Ectodermal cell (in vitro differentiated cells): ENCODE measurements around the gene RER1.

Experiments used
- H3K27ac ChIP-seq: 2 replicates; pipeline ENCODE4 v1.7.0; 2013; ENCODE audit warnings: mild to moderate bottlenecking, low read depth, low read length; ENCODE audit not compliant: insufficient read depth, poor library complexity, severe bottlenecking
- H3K27me3 ChIP-seq: 2 replicates; pipeline ENCODE4 v1.7.0; 2013; ENCODE audit warnings: mild to moderate bottlenecking, low read length; ENCODE audit not compliant: insufficient read depth, control insufficient read depth, poor library complexity, severe bottlenecking
- H3K36me3 ChIP-seq: one replicate; pipeline ENCODE4 v1.7.0; 2013; ENCODE audit warnings: low read length; ENCODE audit not compliant: control insufficient read depth, insufficient read depth
- H3K4me1 ChIP-seq: one replicate; pipeline ENCODE4 v1.7.0; 2013; ENCODE audit warnings: low read length; ENCODE audit not compliant: control insufficient read depth, insufficient read depth
- H3K4me3 ChIP-seq: 2 replicates; pipeline ENCODE4 v1.7.0; 2013; ENCODE audit warnings: low read depth, low read length, control low read depth; ENCODE audit not compliant: insufficient read depth
- H3K9me3 ChIP-seq: 2 replicates; pipeline ENCODE4 v1.7.0; 2013; ENCODE audit warnings: mild to moderate bottlenecking, low read length, moderate library complexity; ENCODE audit not compliant: control insufficient read depth
- whole genome bisulfite sequencing, 2 experiments: methylation state at CpG; one replicate each; pipeline ENCODE4 v1.1.7; 2013; ENCODE audit warnings: missing lambda C conversion rate in 2 of 2; 5-methylcytosine and 5-hydroxymethylcytosine counted together

Gene RER1

DNA sequence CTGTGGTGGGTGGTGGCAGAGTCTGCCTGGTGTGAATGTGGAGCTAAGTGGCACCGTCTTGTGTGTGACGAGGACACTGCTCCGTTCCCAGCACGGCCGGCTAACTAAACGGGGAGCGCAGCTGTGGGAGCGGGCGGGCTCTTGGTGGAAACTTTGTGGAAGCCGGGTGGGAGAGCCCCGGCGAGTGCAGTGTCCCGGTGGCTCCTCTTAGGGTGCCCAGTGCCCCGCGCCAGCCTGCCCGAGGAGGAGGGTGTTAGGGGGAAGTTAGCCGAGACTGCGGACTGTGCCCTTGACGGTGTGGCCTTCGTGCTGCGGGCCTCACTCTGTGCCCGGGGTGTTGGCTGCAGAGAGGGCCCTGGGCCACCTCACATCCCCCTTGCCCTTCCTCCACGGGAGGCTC lies 10.8 kb downstream of the RER1 start:
- Histone ChIP-seq H3K36me3 (peaks cover 30% of the 10 kb centered on the region), H3K27me3 (no peaks in the 10 kb centered on the region), H3K27ac (no peak overlapping the region), H3K4me1 (no peaks in the 10 kb centered on the region), H3K4me3 (no peak overlapping the region), H3K9me3 (no peaks in the 10 kb centered on the region)
- WGBS, 2 experiments = 96 to 97% methylated on average over 23 of the region's 23 CpGs

DNA sequence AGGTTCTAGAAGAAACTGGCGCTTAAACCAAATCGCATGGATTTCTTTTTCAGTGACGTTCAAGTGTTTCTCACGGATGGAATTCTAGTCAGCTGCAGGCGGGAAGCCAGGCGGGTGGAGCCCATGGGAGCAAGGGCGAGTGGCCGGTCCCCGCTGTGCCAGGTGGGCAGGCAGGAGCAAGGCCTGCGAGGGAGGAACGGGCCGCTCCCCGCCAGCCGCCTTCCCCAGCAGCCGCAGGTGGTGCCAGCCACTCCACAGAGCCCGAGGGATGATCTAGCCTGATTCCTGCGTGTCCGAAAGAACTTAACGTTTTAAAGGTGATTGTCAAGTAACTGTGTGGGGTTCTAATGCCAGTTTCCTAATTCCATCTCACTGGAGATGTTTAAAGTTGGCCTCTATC lies 11.6 kb downstream of the RER1 start:
- H3K27ac ChIP-seq = no peak overlapping the region
- no peak overlapping the region for H3K4me3 ChIP-seq
- H3K36me3 ChIP-seq = peaks cover 29% of the 10 kb centered on the region
- H3K27me3 ChIP-seq = no peaks in the 10 kb centered on the region
- H3K9me3 ChIP-seq = no peaks in the 10 kb centered on the region
- H3K4me1 ChIP-seq = no peaks in the 10 kb centered on the region
- WGBS, 2 experiments = 94 to 96% methylated on average over 19 of the region's 19 CpGs

DNA sequence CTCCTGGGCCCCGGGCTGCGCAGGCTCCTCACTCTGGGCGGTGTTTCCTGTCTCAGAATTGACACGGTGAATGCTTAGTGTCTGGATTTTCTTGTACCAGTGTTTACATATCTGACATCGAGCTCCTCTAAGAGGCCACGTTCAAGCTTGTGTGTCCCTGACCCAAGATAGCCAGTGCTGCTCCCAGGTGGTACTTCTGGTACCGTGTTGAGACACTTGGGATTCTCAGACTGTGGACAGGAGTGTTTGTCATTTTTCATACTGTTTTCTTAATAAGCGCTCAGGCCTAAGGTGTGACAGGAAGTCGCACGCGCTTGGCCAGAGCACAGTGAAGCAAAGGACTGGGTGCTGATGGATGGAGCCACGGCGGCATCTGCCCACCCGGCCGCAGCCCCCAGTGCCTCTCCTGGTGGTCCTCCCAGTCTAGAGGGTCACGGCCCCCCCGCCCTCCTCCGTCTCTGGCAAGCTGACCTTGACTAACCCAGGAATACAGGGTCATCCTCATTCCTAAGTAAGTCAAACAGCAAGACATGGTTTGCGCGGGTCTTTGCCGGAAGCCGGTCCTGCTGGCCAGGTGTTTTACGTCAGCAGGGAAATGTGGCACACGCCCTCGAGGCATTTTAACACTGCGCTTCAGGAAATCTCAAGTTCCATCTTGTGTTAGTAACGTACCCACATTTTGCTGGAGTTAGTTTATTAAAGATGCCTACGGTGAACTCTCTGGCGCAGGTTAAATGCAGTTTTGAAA lies 12.7 kb downstream of the RER1 start:
- Histone ChIP-seq H3K36me3 (peaks cover 25% of the 10 kb centered on the region), H3K9me3 (no peaks in the 10 kb centered on the region), H3K4me1 (no peaks in the 10 kb centered on the region), H3K27ac (no peak overlapping the region), H3K27me3 (no peaks in the 10 kb centered on the region), H3K4me3 (no peak overlapping the region)
- 93 to 94% methylated on average over 29 of the region's 29 CpGs for WGBS, 2 experiments

DNA sequence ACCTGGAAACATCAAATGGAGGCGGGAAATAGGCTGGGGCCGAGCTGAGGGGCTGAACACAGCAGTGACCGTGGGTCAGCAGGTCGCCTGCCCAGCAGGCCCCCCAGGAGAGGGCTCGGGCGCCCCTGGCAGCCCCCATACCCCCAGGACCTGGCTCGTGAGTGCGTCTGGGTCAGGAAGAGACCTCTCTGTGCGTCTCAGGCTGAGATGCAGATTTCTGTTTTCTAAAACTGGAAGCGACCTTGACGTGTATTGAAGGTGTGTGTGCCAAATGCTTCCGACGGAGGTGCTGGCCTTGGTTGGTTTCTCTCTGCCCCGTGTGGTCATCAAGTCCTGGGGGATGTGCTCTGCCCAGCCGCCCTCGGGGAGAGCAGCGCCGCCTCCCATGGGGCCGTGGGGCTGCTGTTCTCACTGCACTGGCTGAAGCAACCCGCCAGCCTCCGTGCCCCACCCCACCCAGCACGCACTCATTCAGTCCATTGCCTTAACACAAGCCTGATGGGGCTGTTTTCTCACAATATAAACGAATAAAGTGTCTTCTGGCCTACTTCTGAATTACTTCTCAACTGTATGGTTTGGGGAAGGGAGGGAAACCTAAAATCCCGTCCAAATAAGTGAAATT lies 13.4 kb downstream of the RER1 start:
- no peak overlapping the region for H3K27ac ChIP-seq

DNA sequence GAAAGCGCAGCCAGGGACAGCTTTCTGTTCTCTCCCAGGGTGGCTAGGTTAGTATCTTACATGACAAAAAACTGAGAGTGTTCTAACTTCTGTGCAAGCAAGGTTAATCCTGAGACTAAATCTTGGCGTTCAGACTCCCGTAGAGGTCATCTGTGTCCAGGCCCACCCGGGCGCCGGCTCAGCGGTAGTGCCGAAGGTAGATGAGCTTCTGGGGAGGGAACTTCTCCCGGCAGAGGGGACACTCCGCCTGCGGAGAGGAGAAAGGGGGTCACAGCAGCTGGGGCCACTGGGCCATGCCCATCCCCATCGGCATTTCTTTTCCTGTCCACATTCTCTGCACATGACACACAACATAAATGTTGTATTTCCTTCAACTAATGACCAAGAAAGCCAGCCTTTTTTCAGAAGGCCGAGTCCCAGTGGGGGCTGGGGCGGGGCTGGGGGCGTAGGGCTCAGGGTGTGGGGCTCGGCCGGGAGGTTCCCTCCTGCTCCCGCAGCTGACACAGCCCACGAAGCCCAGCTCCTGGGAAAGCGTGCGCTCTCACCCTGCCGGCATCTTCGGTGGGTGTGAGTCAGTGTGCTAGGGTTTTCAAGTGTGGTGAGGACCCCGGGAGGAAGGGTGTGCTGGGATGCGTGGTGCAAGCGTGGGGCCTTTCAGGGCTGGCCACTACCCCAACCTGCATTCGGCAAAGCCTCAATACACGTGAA lies 14.1 kb downstream of the RER1 start:
- no peaks in the 10 kb centered on the region for H3K4me1 ChIP-seq
- H3K4me3 ChIP-seq = no peak overlapping the region
- H3K36me3 ChIP-seq = peaks cover 13% of the 10 kb centered on the region
- 90 to 94% methylated on average over 27 to 28 of the region's 28 CpGs for WGBS, 2 experiments
- no peaks in the 10 kb centered on the region for H3K9me3 ChIP-seq
- H3K27ac ChIP-seq = no peak overlapping the region
- no peaks in the 10 kb centered on the region for H3K27me3 ChIP-seq

More for the DNA sequence above, 13.4 kb downstream of the RER1 start:
- Histone ChIP-seq H3K4me1 (no peaks in the 10 kb centered on the region), H3K36me3 (peaks cover 18% of the 10 kb centered on the region), H3K9me3 (no peaks in the 10 kb centered on the region), H3K27me3 (no peaks in the 10 kb centered on the region), H3K4me3 (no peak overlapping the region)
- WGBS, 2 experiments = 93 to 94% methylated on average over 24 of the region's 24 CpGs

DNA sequence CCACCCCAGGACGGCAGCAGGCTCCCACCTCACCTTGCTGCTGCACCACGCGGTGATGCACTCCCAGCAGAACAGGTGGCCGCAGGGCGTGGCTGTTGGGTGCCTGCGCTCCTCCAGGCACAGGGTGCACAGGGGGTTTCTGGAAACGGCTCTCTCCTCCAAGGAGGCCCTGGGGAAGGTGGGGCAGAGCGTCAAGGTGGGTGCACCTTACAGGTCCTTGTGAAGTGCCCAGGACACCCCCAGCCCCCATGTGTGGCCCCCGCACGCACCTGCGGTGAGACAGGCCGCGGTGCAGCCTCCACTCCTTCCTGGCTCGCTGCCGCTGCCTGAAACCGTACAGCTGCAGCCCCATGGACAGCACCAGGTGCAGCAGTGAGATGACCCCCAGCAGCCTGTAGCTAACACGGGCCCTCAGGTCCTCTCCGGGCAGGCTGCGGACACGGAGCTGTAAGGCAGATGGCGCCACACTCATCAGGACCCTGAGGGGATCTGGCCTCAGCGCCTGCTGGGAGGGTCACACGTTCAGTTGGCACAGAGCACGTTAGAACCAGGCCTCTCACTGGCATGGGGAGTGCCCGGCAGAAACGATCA lies 14.9 kb downstream of the RER1 start:
- H3K36me3 ChIP-seq = peaks cover 12% of the 10 kb centered on the region
- 89 to 91% methylated on average over 26 of the region's 26 CpGs for WGBS, 2 experiments
- H3K4me3 ChIP-seq = no peak overlapping the region
- no peak overlapping the region for H3K27ac ChIP-seq
- H3K27me3 ChIP-seq = no peaks in the 10 kb centered on the region
- no peaks in the 10 kb centered on the region for H3K9me3 ChIP-seq
- peaks cover 4% of the 10 kb centered on the region for H3K4me1 ChIP-seq

DNA sequence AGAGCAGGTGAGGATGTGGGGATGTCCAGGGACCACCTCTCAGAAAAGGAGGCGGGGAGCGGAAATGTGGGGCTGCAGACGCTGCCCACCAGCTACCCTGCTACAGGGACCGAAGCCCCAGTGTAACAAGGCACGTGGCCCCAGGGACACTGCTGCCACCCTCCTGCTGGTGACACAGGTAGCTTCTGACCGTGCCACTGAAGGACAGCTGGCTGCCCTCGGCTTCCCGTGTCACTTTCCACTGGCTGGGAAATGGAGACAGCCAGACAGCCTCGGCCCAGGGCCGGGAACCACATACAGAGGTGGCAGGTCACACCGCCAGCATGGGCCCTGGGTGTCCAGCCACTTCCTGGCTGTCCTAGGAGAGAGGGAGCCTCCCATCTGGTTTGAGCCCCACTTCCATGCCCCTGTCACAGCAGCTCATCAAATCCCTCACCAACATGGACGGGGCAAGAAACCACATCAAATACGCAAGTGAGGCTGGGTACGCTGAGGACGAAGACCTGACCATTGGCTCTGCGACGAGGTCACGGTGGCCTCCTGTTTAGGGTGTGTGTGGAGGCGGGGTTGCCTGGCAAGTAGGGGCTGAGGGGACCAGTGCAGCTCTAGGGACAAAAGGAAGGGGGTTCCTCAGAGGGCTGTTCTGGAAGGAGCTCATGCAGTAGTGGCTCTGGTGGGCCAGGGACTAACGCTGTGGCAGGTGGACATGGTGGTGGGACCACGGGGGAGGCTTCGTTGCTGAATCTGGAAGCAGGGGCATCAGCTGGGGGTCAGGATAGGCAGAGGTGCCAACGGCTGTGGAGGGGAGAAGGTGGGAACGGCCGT lies 15.7 kb downstream of the RER1 start:
- Histone ChIP-seq H3K9me3 (no peaks in the 10 kb centered on the region), H3K27me3 (no peaks in the 10 kb centered on the region), H3K4me1 (peaks cover 7% of the 10 kb centered on the region), H3K27ac (no peak overlapping the region), H3K4me3 (no peak overlapping the region), H3K36me3 (peaks cover 12% of the 10 kb centered on the region)
- 88 to 91% methylated on average over 25 of the region's 25 CpGs for WGBS, 2 experiments

DNA sequence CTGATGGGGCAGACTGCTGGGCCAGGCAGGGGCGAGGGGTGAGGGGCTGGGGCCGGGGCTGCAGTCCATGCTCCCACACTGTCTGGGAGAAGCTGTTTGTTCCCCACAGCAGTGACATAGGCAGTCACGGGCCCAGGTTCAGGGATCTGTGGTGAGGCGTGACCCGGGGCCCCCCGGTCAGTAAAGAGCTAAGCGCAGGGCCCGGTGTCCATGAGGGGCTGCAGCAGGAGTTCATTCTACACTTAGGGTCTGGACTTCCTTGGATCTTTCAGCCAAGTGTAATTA lies 16.3 kb downstream of the RER1 start:
- Histone ChIP-seq H3K27ac (no peak overlapping the region), H3K36me3 (peaks cover 9% of the 10 kb centered on the region), H3K27me3 (no peaks in the 10 kb centered on the region), H3K9me3 (no peaks in the 10 kb centered on the region), H3K4me3 (no peak overlapping the region), H3K4me1 (peaks cover 7% of the 10 kb centered on the region)
- whole genome bisulfite sequencing, 2 experiments = 96 to 97% methylated on average over 8 of the region's 8 CpGs

DNA sequence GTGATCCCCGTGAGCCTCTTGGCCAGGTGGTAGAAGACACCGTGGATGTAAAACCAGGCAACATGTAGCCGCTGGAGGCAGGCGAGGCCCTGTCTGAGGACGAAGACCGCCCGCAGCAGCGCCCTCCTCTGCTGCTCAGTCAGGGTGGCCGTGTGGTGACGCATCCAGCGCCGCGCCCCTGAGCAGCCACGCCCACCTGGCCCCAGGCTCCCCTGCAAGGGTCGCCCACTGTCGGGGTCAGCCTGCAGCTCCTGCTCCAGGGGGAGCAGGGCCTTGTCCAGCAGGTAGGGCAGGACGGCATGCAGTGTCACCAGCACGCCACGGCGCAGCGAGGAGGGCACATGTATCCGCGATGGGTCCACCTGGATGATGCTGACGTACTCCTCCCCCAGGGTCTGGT lies 16.8 kb downstream of the RER1 start:
- Histone ChIP-seq H3K27ac (no peak overlapping the region), H3K4me1 (peaks cover 12% of the 10 kb centered on the region), H3K27me3 (peaks cover 4% of the 10 kb centered on the region), H3K9me3 (no peaks in the 10 kb centered on the region), H3K36me3 (peaks cover 4% of the 10 kb centered on the region), H3K4me3 (no peak overlapping the region)
- 94 to 96% methylated on average over 24 of the region's 24 CpGs for WGBS, 2 experiments
